Medulla oblongata (tissue), 1 donor: ENCODE results near the gene SLC43A2.
"Not testable (repeated sequence)": the region's sequence is repeated elsewhere in the genome, so short reads cannot be mapped to it uniquely, and the experiment has no call there.

Experiments
- DNase-seq: peaks from one replicate; pipeline ENCODE4 v3.0.0-alpha.2; 2015; ENCODE audit errors: extremely low spot score

The SLC43A2 gene

GRCh38 chr17:1627982-1628855, at the start of gene SLC43A2:
Gene SLC43A2, minus strand, starts transcription at chr17:1628834. Its CDS starts 960 bp downstream, at chr17:1627874.
- DNase-seq: peak; percentile 91

- no peak for DNase-seq
These were observed 47.8 kb upstream of the SLC43A2 start for GRCh38 chr17:1676401-1676800.

GRCh38 chr17:1673041-1673785, 44.6 kb upstream of the SLC43A2 start:
- DNase-seq: no peak

GRCh38 chr17:1663934-1664333, 35.3 kb upstream of the SLC43A2 start:
- DNase-seq: not testable (repeated sequence)

GRCh38 chr17:1661045-1661444, 32.4 kb upstream of the SLC43A2 start:
- DNase-seq: no peak

- no peak for DNase-seq
These were observed 29.5 kb upstream of the SLC43A2 start for GRCh38 chr17:1658100-1658499.

GRCh38 chr17:1653735-1654134, 25.1 kb upstream of the SLC43A2 start:
- DNase-seq: no peak

- not testable (repeated sequence) for DNase-seq
These were observed 24.2 kb upstream of the SLC43A2 start for GRCh38 chr17:1652794-1653193.

- DNase-seq: no peak
These were observed 22.9 kb upstream of the SLC43A2 start for GRCh38 chr17:1651559-1651844.

- no peak for DNase-seq
These were observed 22.3 kb upstream of the SLC43A2 start for GRCh38 chr17:1650731-1651558.

- no peak for DNase-seq
These were observed 21.3 kb upstream of the SLC43A2 start, which contains the start of gene RILP for GRCh38 chr17:1649844-1650501. Gene RILP, minus strand, starts transcription at chr17:1649866. Its CDS starts 62 bp downstream, at chr17:1649804.

- peak; percentile 97 for DNase-seq
These were observed 20.6 kb upstream of the SLC43A2 start for GRCh38 chr17:1648963-1649843.

- DNase-seq: peak; percentile 43
These were observed 19.7 kb upstream of the SLC43A2 start for GRCh38 chr17:1648173-1648962.

GRCh38 chr17:1647802-1648171, 19.2 kb upstream of the SLC43A2 start:
- DNase-seq: no peak

GRCh38 chr17:1646199-1646875, 17.7 kb upstream of the SLC43A2 start:
- no peak for DNase-seq

GRCh38 chr17:1645207-1646171, 16.9 kb upstream of the SLC43A2 start, which contains the start of gene SCARF1:
Gene SCARF1, minus strand, starts transcription at chr17:1645732. Its CDS starts 35 bp downstream, at chr17:1645697.
- peak; percentile 45 for DNase-seq

- no peak for DNase-seq
These were observed 16.0 kb upstream of the SLC43A2 start for GRCh38 chr17:1644493-1645206.
